ENCODE results near the gene GADD45B.

- TF ChIP-seq CTCF (IDR thresholded peaks at IDR 0.05): no peak
- TF ChIP-seq POLR2AphosphoS5 (IDR thresholded peaks at IDR 0.05): no peak
- TF ChIP-seq POLR2A (IDR thresholded peaks at IDR 0.05): no peak
- no peak for TF ChIP-seq EP300 (IDR thresholded peaks at IDR 0.05)
These were observed 43.6 kb downstream of the GADD45B start for GRCh38 chr19:2519482-2519881.
